Ecto neural progenitor cell (in vitro differentiated cells): ENCODE data around the gene LCE1B.

Source experiments
- DNase-seq: peaks from one replicate; pipeline ENCODE4 v3.0.0-alpha.2; 2018; ENCODE audit warnings: low spot score

The LCE1B gene

GRCh38 chr1:152861374-152861773, 49.6 kb downstream of the LCE1B start:
- no peak for DNase-seq
